OCI-LY3 (cell line): Measurements from ENCODE around the gene IVD.

Source experiments
- H2AFZ ChIP-seq: fragments of 200-600, 300-600 bp; shearing (Covaris generic); 2 replicates; pipeline ENCODE4 v1.6.0; 2014; ENCODE audit warnings: antibody characterized with exemption, low read depth, low read length
- H3K27ac ChIP-seq: fragments of 200-600, 300-600 bp; sonication (generic); 2 replicates; pipeline ENCODE4 v1.5.1; 2014; ENCODE audit warnings: mild to moderate bottlenecking, low read length, moderate library complexity, mixed read lengths
- H3K27me3 ChIP-seq: fragments of 200-600, 300-600 bp; sonication (generic); 2 replicates; pipeline ENCODE4 v1.6.1; 2014; ENCODE audit warnings: low read depth, low read length, mixed read lengths
- H3K36me3 ChIP-seq: fragments of 200-600, 300-600 bp; sonication (generic); replicated peaks from 2 replicates; pipeline ENCODE3; 2014; ENCODE audit warnings: low read depth, low read length, mixed read lengths
- H3K4me1 ChIP-seq: fragments of 300-600, 200-600 bp; sonication (generic); 2 replicates; pipeline ENCODE4 v1.6.1; 2014; ENCODE audit warnings: low read length, mixed read lengths
- H3K4me2 ChIP-seq: fragments of 200-600, 300-600 bp; sonication (generic); 2 replicates; pipeline ENCODE4 v1.6.1; 2014; ENCODE audit warnings: low read length, mixed read lengths
- H3K4me3 ChIP-seq: fragments of 300-600, 200-600 bp; sonication (generic); 2 replicates; pipeline ENCODE4 v1.5.1; 2014; ENCODE audit warnings: antibody characterized with exemption, mild to moderate bottlenecking, low read length, moderate library complexity
- H3K79me2 ChIP-seq: fragments of 300-600, 200-600 bp; shearing (Covaris generic); 2 replicates; pipeline ENCODE4 v1.6.1; 2014; ENCODE audit warnings: mild to moderate bottlenecking, low read length, mixed read lengths
- H3K9ac ChIP-seq: fragments of 300-600, 200-600 bp; shearing (Covaris generic); 2 replicates; pipeline ENCODE4 v1.6.0; 2014; ENCODE audit warnings: mild to moderate bottlenecking, low read length, moderate library complexity
- H3K9me3 ChIP-seq: fragments of 200-600, 300-600 bp; shearing (Covaris generic); 2 replicates; pipeline ENCODE4 v1.6.1; 2014; ENCODE audit warnings: low read length, mixed read lengths; ENCODE audit not compliant: insufficient read depth
- H4K20me1 ChIP-seq: fragments of 200-600, 300-600 bp; sonication (generic); 2 replicates; pipeline ENCODE4 v1.6.1; 2016; ENCODE audit warnings: low read length, mixed read lengths; ENCODE audit not compliant: insufficient read depth
- EZH2phosphoT487 ChIP-seq: fragments of 200-600 bp; shearing (Covaris generic); IDR thresholded peaks from 2 replicates; pipeline ENCODE4 v1.6.1; 2018; ENCODE audit warnings: antibody characterized with exemption, mixed run types, low read depth
- TF ChIP-seq, protein P1 (sequence below): fragments of 200-600, 300-600 bp; sonication (generic); IDR thresholded peaks from 2 replicates; pipeline ENCODE4 v1.5.1; 2014; ENCODE audit warnings: antibody characterized with exemption, low read length, low read depth

The IVD gene

DNA sequence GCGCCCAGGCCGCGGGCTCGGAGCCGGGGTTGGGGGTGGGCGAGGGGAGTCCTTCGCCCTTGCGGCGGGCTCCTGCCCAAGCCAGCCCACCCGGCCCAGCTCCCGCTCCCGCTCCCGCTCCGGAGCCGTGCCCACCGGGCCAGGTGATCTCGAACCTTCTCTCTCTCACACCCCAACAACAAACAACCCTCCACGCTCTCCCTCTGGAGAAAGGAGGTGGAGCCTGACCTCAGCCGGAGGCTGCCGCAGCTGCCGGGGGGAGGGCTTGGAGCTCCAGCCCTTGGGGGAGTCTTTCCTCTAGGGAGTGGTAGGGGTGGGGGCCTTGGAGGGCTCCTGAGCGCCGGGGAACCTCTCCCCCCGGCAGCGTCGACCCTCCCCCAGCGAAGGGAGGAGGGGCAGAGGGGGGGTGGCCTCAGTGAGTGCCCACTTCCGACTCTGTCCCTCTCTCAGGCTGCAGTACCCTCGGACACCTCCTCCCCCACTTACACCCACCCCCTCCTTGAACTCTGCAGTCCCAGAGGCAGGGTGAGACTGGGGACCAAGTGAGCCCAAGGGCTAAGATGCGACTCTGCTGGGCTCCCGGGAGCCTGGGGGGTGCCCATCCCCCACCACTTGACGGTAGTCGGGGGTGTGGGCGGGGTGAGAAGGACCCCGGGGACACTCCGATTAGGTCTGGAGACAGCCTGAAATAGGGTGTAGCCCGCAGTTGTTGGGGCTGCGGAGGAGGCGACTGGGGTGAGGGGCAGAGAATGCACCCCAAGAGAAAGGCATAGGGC lies 30.7 kb downstream of the IVD start:
- Histone ChIP-seq H3K4me2 (peak overlapping the region; percentile 57), H3K9ac (no peak overlapping the region)

GRCh38 chr15:40436892-40437751 lies 31.5 kb downstream of the IVD start:
- H2AFZ ChIP-seq, result no peak overlapping the region
- no peaks in the 10 kb centered on the region for H3K36me3 ChIP-seq
- H3K27ac ChIP-seq, result no peak overlapping the region
- peaks cover 22% of the 10 kb centered on the region for H3K4me1 ChIP-seq
- H3K9ac ChIP-seq, result no peak overlapping the region
- peaks cover 10% of the 10 kb centered on the region for H3K79me2 ChIP-seq
- H3K4me2 ChIP-seq, result peak overlapping the region; percentile 57
- H3K4me3 ChIP-seq, result peak overlapping the region; percentile 54
- peaks cover 3% of the 10 kb centered on the region; the same call in 1 of the 2 replicates for H4K20me1 ChIP-seq
- H3K27me3 ChIP-seq, result peaks cover 62% of the 10 kb centered on the region
- no peaks in the 10 kb centered on the region for H3K9me3 ChIP-seq
- TF ChIP-seq, protein P1, sequence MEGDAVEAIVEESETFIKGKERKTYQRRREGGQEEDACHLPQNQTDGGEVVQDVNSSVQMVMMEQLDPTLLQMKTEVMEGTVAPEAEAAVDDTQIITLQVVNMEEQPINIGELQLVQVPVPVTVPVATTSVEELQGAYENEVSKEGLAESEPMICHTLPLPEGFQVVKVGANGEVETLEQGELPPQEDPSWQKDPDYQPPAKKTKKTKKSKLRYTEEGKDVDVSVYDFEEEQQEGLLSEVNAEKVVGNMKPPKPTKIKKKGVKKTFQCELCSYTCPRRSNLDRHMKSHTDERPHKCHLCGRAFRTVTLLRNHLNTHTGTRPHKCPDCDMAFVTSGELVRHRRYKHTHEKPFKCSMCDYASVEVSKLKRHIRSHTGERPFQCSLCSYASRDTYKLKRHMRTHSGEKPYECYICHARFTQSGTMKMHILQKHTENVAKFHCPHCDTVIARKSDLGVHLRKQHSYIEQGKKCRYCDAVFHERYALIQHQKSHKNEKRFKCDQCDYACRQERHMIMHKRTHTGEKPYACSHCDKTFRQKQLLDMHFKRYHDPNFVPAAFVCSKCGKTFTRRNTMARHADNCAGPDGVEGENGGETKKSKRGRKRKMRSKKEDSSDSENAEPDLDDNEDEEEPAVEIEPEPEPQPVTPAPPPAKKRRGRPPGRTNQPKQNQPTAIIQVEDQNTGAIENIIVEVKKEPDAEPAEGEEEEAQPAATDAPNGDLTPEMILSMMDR, result no peak
- no peak for TF ChIP-seq EZH2phosphoT487

More for the DNA sequence above, 30.7 kb downstream of the IVD start:
- no peak overlapping the region for H3K27ac ChIP-seq
- H4K20me1 ChIP-seq, result no peaks in the 10 kb centered on the region
- H2AFZ ChIP-seq, result no peak overlapping the region
- peak overlapping the region; percentile 54 for H3K4me3 ChIP-seq
- peaks cover 22% of the 10 kb centered on the region for H3K4me1 ChIP-seq
- peaks cover 2% of the 10 kb centered on the region; the same call in 1 of the 2 replicates for H3K79me2 ChIP-seq
- no peaks in the 10 kb centered on the region for H3K36me3 ChIP-seq
- peaks cover 62% of the 10 kb centered on the region for H3K27me3 ChIP-seq
- TF ChIP-seq, protein P1, result no peak
- no peak for TF ChIP-seq EZH2phosphoT487
- no peaks in the 10 kb centered on the region for H3K9me3 ChIP-seq

- Histone ChIP-seq H3K27ac (no peak overlapping the region), H3K79me2 (peaks cover 19% of the 10 kb centered on the region), H2AFZ (no peak overlapping the region), H3K9me3 (no peaks in the 10 kb centered on the region), H3K4me2 (no peak overlapping the region), H3K27me3 (peaks cover 58% of the 10 kb centered on the region), H3K4me3 (no peak overlapping the region), H3K4me1 (peaks cover 30% of the 10 kb centered on the region), H3K9ac (no peak overlapping the region), H3K36me3 (no peaks in the 10 kb centered on the region), H4K20me1 (peaks cover 12% of the 10 kb centered on the region)
- TF ChIP-seq, protein P1, result no peak
- no peak for TF ChIP-seq EZH2phosphoT487
These were observed 32.4 kb downstream of the IVD start for GRCh38 chr15:40437752-40438687.
